Lung (tissue), 12 donors: ENCODE data around the gene SUPT4H1. TPM values are rescaled to one million over a fixed set of nuclear protein-coding genes. Genes with fewer than 3 reads are reported as not detected.
"Not testable (repeated sequence)": the region's sequence is repeated elsewhere in the genome, so short reads cannot be mapped to it uniquely, and the experiment has no call there.

Experiments
- ATAC-seq: fragments of 200-7000 bp; cut with Tn5 transposase; one replicate; pipeline ENCODE4 v1.9.1; 2020; ENCODE audit warnings: moderate number of reproducible peaks; ENCODE audit not compliant: insufficient read depth, low FRiP score
- DNase-seq, 3 donors: peaks; one replicate each; pipeline ENCODE4 v3.0.0-alpha.2; 2013 to 2017
- H3K27ac ChIP-seq, 2 donors: one replicate each; pipeline ENCODE4 v1.5.1; 2013; ENCODE audit warnings: mild to moderate bottlenecking in 2 of 2, moderate library complexity in 2 of 2, control low read depth in 1 of 2, inconsistent platforms in 1 of 2, low read depth in 1 of 2, low read length in 1 of 2
- H3K27me3 ChIP-seq, 3 donors: one replicate each; pipeline ENCODE4 v1.5.1; 2013; ENCODE audit warnings: low read length in 2 of 3; ENCODE audit not compliant: control insufficient read depth in 3 of 3, insufficient read depth in 3 of 3
- H3K36me3 ChIP-seq, 4 donors: one replicate each; pipeline ENCODE4 v1.5.1; 2013; ENCODE audit warnings: low read length in 4 of 4, mild to moderate bottlenecking in 1 of 4, moderate library complexity in 1 of 4; ENCODE audit not compliant: control insufficient read depth in 4 of 4, insufficient read depth in 4 of 4
- H3K4me1 ChIP-seq, 5 donors: one replicate each; pipeline ENCODE4 v1.5.1; 2013; ENCODE audit warnings: low read length in 5 of 5, mild to moderate bottlenecking in 2 of 5, moderate library complexity in 1 of 5; ENCODE audit not compliant: control insufficient read depth in 5 of 5, insufficient read depth in 5 of 5
- H3K4me3 ChIP-seq: one replicate; pipeline ENCODE4 v1.5.1; 2013; ENCODE audit warnings: mild to moderate bottlenecking, control low read depth, moderate library complexity
- H3K9ac ChIP-seq, 2 donors: one replicate each; pipeline ENCODE4 v1.5.1; 2013; ENCODE audit warnings: low read length in 2 of 2, control low read depth in 1 of 2; ENCODE audit not compliant: insufficient read depth in 1 of 2
- H3K9me3 ChIP-seq, 4 donors: one replicate each; pipeline ENCODE4 v1.5.1; 2013; ENCODE audit warnings: low read length in 3 of 4, mild to moderate bottlenecking in 1 of 4, moderate library complexity in 1 of 4; ENCODE audit not compliant: control insufficient read depth in 4 of 4, insufficient read depth in 3 of 4
- WGBS, 2 donors: extraction: QIAGEN DNeasy Blood & Tissue Kit; methylation state at CpG; one replicate each; pipeline ENCODE4 v1.1.7; 2013; 5-methylcytosine and 5-hydroxymethylcytosine counted together
- polyA plus RNA-seq, 2 donors: library from polyadenylated mRNA; stranded (reverse); fragments of 200-250 nt; gene quantifications; one replicate each; pipeline ENCODE4 v1.2.1, GENCODE V29; 2013
- total RNA-seq, 2 donors: library from RNA; depleted of rRNA in 1 of 2; stranded (reverse); fragments of >200 nt in 1 of 2; gene quantifications; one replicate each; pipeline ENCODE4 v1.2.1, GENCODE V29; 2014 to 2021
- TF ChIP-seq, protein P1 (sequence below): IDR thresholded peaks from 2 replicates; pipeline ENCODE4 v1.5.1; 2012; ENCODE audit warnings: mild to moderate bottlenecking; ENCODE audit errors: control extremely low read depth, extremely low read depth
- donor health status: control.
- donor health status: control.
- donor health status: Bipolar disorder and iron deficiency.
- donor health status: healthy.
- donor health status: DM: yes; HTN: yes; CAD: no.

SUPT4H1 gene
- total and polyA plus RNA-seq, 4 donors = 54.6 to 97.5 (median 67.4) TPM

DNA sequence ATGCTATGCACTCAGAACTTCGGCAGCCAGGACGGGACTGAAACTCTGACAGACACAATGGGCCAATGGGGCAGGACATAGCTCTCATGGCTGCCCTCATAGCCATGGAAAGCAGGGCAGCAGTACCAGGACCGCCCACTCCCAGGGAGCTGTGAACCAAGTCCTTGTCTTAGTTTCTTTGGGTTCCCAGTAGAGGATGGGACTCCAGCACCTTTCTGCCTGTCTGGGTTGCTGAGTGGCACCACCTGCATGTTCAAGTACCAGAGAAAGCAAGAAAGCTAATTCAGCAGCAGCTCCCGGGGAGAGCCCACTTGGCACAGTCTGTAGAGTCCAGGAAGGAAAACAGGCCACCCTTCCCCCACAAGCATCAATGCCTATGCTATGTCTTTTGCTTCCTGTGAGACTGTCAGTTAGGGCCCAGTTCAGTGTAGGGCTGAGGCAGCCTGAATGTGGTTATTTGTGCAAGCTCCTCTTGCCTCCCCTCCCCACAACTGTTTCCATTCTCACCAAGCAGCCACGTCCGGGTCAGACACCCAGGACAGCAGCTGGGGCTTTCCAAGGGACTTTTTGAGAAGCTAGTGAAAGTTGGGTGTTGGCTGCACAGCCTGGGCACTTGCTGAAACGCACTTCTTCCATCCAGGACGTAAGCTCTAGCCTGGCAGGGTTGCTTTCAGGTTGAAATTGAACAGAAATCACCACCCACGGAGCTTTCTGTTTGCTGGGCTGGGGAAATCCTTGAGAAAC, 7.8 kb downstream of the SUPT4H1 start:
- 26 to 30% methylated on average over 9 of the region's 9 CpGs for WGBS, 2 donors
- Histone ChIP-seq H3K36me3 (peaks cover 29 to 45% (median 35%) of the 10 kb centered on the region in 4 donors), H3K27ac (peak overlapping the region in 1 of 2 donors; percentile 55), H3K4me3 (no peak overlapping the region), H3K4me1 (peaks cover 0 to 7% (median 2%) of the 10 kb centered on the region in 5 donors), H3K27me3 (no peaks in the 10 kb centered on the region), H3K9ac (no peak overlapping the region), H3K9me3 (no peaks in the 10 kb centered on the region)
- TF ChIP-seq, protein P1, sequence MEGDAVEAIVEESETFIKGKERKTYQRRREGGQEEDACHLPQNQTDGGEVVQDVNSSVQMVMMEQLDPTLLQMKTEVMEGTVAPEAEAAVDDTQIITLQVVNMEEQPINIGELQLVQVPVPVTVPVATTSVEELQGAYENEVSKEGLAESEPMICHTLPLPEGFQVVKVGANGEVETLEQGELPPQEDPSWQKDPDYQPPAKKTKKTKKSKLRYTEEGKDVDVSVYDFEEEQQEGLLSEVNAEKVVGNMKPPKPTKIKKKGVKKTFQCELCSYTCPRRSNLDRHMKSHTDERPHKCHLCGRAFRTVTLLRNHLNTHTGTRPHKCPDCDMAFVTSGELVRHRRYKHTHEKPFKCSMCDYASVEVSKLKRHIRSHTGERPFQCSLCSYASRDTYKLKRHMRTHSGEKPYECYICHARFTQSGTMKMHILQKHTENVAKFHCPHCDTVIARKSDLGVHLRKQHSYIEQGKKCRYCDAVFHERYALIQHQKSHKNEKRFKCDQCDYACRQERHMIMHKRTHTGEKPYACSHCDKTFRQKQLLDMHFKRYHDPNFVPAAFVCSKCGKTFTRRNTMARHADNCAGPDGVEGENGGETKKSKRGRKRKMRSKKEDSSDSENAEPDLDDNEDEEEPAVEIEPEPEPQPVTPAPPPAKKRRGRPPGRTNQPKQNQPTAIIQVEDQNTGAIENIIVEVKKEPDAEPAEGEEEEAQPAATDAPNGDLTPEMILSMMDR = no peak
- ATAC-seq (peak; percentile 63), DNase-seq (peak in 1 of 3 donors; percentile 20)

DNA sequence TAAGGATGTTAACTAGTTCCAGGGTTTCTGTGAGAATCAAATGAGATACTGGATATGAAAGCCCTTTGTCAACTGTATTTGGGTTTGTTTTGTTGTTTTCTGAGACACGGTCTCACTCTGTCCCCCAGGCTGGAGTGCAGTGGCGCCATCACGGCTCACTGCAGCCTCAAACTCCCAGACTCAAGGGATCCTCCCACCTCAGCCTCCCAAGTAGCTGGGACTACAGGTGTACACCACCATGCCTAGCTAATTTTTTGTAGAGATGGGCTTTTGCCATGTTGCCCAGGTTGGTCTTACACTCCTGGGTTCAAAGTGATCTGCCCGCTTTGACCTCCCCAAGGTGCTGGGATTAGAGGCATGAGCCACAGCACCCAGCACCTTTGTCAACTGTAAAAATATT, 8.9 kb downstream of the SUPT4H1 start:
- TF ChIP-seq, protein P1 = no peak
- Histone ChIP-seq H3K4me1 (peaks cover 0 to 11% (median 7%) of the 10 kb centered on the region in 5 donors), H3K27ac (no peak overlapping the region), H3K36me3 (peaks cover 29 to 36% (median 29%) of the 10 kb centered on the region in 4 donors), H3K9ac (no peak overlapping the region), H3K27me3 (no peaks in the 10 kb centered on the region), H3K4me3 (no peak overlapping the region), H3K9me3 (no peaks in the 10 kb centered on the region)
- ATAC-seq (no peak), DNase-seq (no peak)
- WGBS, 2 donors = 89 to 95% methylated on average over 4 of the region's 4 CpGs

DNA sequence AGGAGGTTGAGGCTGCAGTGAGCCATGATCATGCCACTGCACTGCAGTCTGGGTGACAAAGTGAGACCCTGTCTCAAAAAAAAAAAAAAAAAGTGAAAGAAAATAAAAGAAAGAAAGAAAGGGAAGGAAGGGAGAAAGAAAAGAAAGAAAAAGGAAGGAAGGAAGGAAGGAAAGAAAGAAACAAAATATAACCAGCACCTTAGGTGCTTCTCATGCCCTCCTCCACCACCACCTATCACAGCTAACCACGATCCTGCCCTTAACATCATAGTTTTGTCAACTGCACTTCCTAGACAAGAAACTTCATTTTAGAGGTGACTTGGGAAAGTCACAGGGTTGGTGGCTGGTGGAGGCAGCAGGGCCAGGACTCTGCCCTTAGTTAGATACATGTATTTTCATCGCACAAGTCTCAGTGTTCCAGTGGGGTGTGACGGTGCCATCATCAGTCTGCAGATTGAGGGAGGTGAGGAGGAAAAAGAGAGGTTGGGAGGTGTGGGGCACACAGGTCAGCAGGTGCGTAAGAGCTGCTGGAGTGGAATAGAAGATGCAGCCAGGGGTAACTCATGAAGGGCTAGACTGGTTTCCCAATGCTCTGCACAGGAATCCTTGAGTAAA, 10.0 kb downstream of the SUPT4H1 start:
- Histone ChIP-seq H3K9me3 (no peaks in the 10 kb centered on the region), H3K4me1 (peaks cover 0 to 20% (median 7%) of the 10 kb centered on the region in 5 donors), H3K36me3 (peaks cover 20 to 29% (median 22%) of the 10 kb centered on the region in 4 donors), H3K9ac (no peak overlapping the region), H3K27ac (no peak overlapping the region), H3K4me3 (no peak overlapping the region), H3K27me3 (no peaks in the 10 kb centered on the region)
- 70 to 72% methylated on average over 4 of the region's 4 CpGs for WGBS, 2 donors
- ATAC-seq = no peak
- TF ChIP-seq, protein P1 = no peak
- no peak for DNase-seq

DNA sequence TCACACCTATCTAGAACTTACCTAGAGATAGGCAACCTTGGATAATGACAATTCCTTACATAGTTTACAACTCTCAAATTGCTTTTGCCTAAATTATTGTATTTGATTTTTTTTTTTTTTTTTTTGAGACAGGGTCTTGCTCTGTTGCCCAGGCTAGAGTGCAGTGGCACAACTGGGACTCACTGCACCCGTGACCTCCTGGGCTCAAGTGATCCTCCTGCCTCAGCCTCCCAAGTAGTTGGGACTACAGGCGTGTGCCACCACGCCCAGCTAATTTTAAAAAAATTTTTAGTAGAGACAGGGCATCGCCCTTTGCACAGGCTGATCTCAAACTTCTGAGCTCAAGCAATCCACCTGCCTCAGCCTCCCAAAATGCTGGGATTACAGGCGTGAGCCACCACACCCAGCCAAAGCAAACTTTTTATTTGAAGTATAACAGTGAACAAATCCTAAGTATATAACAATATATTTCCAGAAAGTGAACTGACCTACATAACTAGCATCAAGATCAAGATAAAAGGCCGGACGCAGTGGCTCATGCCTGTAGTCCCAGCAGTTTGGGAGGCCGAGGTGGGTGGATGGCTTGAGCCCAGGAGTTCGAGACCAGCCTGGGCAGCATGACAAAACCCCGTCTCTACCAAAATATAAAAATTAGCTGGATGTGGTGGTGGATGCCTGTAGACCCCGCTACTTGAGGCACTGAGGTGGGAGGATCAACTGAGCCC, 10.7 kb downstream of the SUPT4H1 start:
- H3K4me3 ChIP-seq, ATAC-seq, H3K27me3 ChIP-seq, DNase-seq, H3K27ac ChIP-seq, H3K9me3 ChIP-seq, H3K9ac ChIP-seq: not testable (repeated sequence)
- H3K4me1 ChIP-seq = peaks cover 0 to 27% (median 8%) of the 10 kb centered on the region in 5 donors
- 91 to 95% methylated on average over 11 of the region's 11 CpGs for WGBS, 2 donors
- H3K36me3 ChIP-seq = peaks cover 15 to 24% (median 18%) of the 10 kb centered on the region in 4 donors
